Non-pigmented ciliary epithelial cell (primary cell): Measurements from ENCODE around the gene IRAG1.

Experiments used
- DNase-seq: peaks from one replicate; pipeline ENCODE4 v3.0.0-alpha.2; 2010; ENCODE audit warnings: low read depth

Gene IRAG1

DNA sequence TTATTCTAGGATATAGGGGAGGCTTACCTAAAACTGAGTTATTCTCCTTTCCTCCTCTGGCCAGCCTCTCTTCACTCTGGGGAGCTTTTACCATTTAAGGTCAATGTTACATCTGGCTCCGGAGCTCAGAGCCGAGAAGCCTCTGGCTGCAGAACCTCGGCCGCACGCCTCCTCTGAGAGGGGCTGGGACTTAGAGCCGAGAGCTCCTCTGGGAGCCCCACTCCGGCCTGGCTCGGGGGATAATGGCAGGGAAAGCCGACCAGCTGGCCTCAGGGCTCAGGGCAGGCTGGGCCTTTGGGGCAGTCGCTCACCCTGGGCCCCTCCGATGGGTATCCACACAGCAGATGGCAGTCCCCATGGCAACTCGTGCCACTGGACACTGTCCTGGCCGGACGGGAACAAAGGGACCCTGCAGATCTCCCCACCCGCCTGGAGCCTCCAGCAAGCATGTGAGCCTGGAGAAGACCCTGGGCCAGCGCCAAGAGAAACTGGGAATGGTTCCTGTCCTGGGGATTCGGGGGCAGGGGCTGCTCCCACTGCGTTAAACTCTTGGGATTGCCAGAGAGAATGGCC is at the start of gene IRAG1:
TSS of gene IRAG1 (minus strand) at position 247 of the 573 bp plus-strand sequence. CDS start at position 94, 153 bp downstream.
- no peak for DNase-seq

DNA sequence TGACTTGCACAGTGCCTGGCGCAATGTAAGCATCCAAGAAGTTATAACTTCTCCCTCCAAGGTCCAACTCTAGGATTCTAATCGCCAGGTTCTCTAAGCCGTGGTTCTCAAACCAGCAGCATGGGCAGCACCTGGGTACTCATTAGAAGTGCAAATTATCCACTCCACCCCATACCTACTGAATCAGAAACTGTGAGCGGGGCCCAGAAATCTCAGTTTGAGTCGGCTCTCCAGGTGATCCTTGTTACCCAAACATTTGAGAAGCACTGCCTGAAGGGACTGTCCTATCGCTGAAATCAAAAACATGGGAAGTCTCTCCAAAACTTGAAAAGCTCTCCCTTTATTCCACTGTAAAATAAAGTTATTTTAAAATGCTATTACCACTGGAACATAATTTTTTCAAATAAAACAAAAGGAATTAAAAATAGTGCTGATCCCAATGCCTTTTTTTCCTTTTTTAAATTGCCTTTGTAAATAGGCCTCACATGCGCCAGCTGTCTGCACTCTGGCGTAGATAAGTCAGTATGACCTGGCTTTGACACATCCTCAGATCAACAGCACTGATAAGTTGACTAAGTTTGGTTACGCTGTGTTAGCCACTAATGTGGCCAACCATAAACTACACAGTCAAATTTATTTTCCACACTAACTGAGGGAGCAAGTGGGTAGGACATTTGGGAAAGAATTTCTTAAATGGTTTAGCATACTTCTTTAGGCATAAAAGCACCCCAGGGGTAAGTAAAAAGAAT is 49.1 kb upstream of the IRAG1 start:
- peak; percentile 64 for DNase-seq

- peak; percentile 80 for DNase-seq
These were observed 42.2 kb upstream of the IRAG1 start for GRCh38 chr11:10735481-10736475.

DNA sequence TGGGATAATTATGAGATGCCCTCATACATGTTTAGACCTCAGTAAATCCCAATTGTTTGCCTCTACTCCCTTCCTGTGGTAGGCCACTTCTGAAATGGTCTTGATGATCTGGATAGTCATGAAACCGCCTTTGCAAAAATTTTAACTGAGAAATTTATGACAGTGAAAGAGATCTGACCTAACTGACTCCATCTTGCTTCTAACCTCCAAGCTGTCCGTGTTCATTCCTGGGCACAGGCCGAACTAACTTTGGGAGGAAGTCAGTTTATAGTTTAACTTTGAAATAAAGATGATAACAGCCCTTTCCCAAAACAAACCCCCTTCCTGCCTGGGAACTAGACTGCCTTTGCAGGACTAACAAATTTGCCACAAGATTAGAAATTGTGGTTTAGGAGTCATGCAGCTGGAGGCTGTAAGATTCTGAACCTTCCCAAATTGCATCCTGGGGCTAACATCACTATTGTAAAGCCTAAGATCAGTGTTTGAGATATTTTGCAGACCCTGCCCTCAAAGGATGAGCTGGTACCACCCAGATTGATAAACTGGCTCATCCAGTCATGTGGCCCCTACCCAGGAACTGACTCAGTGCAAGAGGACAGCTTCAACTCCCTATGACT is 37.6 kb upstream of the IRAG1 start:
- DNase-seq, result no peak

DNA sequence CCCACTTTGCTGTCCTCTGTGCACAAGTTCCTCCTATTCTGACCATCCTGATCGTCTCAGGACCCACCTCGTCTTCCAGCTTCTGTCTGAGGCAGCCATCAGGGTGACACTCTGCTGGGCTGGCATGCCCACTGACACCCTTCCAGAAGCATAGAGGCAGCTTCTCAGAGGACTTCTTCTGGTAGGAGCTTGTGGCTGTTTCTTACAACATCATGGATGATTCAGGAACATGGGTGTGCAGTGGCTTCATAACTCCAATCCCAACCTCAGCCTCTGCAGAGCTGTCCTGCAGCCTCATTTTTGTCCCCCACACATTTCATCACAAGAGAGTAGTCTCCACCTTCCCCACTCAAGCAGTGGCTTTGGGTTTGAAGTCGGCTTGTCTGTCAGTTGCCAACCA is 36.6 kb upstream of the IRAG1 start:
- no peak for DNase-seq

- DNase-seq, result no peak
These were observed 35.4 kb upstream of the IRAG1 start for GRCh38 chr11:10728789-10729472.

- DNase-seq, result no peak
These were observed 34.6 kb upstream of the IRAG1 start for GRCh38 chr11:10728154-10728553.

DNA sequence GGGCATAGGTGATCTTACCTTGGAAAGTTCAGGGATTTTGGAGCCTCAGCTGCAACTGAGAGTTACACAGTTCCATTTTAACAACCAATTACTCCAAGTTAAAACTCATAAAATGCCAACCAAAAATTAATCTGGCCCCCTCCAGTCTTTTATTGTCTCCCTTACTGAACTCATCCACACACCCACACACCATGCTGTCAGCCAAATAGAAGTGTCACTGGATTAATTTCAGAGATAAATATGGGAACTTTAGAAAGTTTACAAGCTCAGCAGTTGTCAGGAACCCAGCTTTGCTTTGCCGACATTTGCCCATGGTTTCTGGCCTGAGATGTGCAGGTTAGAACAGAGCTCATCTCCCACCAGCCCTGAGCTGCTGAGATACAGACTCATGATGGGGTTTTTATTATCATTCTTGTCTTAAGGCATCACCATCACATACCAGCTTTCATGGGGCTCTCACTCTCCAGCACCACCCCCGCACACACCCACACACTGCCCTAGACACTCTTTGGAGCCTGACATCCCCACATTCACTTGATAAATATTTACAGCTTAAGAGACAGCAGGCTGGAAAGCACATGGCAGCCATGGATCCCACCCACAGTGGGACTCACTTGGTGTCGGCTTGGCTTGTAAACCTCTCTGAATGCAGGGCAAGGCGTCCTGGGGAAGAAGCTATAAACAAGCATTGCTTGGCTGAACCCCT is 33.7 kb upstream of the IRAG1 start:
- DNase-seq, result no peak

GRCh38 chr11:10725907-10726253 is 32.3 kb upstream of the IRAG1 start:
- no peak for DNase-seq

DNA sequence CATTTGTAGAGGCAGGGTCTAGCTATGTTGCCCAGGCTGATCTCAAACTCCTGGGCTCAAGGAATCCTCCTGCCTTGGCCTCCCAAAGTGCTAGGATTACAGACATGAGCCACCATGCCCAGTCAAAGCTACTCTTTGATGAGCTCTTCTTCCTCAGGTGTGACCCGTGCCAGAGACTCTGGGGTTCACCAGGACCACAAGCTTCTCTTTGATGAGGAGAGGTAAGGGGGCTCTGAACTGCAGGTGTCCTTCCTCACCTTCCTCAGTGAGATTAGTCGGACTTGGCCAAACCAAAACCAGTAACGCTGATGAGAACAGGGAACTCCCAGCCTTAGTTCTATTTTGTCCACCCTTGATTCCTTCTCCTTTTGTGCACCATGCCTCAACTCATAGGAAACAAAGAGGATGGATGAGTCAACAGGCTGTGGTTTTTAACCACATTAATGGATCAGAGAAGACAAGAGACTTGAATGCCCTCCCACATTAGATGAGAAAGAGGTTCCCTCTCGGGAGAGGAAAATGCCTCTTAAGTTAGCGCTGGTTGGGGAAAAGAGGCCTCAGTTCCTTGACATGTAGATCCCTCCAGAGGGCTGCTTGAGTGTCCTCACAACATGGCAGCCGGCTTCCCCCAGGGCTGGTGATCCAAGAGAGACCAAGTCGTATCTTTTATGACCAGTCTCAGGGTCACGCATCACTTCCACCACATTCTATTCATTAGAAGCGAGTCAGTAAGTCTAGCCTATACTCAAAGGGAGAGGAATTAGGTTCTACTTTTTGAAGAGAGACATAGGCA is 31.8 kb upstream of the IRAG1 start:
- peak; percentile 89 for DNase-seq

DNA sequence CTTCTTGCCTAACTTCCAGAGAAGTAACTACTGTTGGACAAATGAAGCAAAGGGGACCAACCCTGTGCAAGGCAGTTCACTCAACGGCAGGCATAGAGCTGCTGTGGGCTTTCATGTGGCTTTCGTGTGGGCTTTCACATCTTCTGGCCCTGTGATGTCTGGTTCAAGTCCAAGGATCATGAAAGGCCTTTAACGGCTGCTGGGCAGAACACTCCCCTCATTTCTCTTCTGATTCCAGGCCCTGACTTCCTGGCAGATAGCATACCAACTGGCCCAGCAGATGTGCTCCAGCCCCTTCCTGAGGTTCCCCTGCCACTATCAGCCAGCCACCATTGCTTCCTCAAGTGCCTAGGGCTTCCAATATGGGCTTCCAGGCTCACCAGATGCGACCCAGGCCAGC is 28.8 kb upstream of the IRAG1 start:
- DNase-seq, result no peak

DNA sequence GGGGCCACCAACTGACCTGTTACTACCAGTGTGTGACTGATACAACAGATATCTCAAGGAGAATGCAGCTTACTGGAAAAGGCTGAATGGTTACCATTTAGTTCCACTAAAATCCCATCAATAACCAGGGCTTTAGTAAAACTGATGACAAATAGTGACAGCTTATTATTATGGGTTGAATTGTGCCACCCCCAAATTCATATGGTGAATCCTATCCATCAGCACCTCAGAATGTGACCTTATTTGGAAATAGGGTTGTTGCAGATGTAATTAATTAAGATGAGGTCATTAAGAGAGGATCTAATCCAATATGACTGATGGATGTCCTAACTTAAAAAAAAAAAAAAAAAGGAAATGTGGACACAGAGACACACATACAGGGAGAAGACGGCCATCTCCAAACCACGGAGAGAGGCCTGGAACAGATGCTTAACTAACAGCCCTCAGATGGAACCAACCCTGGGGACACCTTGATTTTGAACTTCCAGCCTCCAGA is 27.4 kb upstream of the IRAG1 start:
- no peak for DNase-seq

GRCh38 chr11:10719616-10720015 is 26.1 kb upstream of the IRAG1 start:
- DNase-seq, result no peak

GRCh38 chr11:10716543-10717259 is 23.1 kb upstream of the IRAG1 start:
- no peak for DNase-seq

DNA sequence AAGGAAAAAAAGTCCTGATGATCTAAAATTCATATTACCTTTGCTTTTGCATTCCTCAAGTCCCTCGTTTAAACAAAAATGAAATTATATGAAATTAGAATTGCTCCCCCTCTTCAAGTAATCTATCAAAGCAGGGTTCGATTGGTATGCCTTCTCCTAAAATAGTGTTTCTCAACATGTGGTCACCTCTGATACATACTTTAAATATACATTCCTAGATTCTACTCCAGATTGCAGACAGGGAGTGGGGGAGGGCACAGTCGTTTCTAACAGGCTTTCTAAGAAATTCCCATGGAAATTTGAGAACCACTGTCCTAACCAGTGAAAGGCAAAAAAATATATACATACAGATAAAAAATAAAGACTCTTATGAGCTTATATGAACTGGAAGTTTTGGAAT is 22.6 kb upstream of the IRAG1 start:
- no peak for DNase-seq

DNA sequence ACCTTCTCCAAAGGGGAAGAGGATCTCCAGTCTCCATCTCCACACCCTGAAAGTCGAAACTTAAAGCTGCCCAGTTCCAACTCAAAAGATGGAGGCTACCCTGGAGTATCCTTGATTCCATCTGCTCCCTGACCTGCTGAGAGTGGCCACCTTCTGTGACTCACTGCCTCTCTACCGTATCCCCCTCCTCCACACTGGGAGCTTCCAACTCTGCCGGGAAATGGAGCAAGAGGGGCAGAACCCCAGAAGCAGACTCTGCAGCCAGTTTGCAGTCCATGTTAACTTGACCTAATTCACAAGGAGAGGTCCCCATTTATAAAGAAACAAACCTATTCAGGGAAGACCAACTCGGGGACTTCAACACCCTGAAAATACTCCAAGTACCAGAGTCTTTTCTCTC is 22.0 kb upstream of the IRAG1 start:
- no peak for DNase-seq

DNA sequence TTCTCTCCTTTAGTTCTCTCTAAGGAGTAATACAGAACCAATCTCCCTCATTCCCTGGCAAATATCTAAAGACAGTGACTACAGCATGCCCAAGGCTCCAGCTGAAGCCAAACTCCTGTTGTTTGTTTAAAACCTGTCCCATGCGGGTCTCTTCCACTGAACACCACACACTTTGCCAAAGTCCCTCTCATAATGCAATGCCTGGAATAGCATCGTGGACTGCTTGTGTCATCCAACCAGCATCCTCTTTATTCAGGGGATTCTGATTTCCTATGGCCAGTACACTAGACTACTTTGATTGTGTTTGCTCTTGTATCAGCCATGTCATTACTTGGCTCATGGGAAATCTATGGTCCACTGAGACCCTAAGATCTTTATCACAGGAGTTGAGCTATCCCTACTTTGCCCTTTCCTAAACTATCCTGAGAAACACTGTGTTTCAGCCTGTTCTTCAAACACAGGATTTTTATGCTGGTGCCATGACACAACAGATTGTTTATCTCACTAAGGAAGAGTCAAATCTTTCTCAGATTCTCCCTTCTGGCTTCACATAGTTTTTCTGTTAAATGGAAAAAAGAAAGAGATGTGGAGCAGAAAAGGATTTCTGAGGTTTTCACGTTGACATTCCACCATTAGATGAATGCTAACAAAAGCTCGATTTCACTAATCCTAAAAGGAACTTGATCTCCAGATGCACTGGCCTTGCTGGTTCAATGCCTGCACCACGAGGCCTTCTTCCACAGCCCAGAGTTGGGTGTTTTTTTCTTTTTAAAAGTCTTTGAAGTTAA is 15.9 kb upstream of the IRAG1 start:
- DNase-seq, result no peak

DNA sequence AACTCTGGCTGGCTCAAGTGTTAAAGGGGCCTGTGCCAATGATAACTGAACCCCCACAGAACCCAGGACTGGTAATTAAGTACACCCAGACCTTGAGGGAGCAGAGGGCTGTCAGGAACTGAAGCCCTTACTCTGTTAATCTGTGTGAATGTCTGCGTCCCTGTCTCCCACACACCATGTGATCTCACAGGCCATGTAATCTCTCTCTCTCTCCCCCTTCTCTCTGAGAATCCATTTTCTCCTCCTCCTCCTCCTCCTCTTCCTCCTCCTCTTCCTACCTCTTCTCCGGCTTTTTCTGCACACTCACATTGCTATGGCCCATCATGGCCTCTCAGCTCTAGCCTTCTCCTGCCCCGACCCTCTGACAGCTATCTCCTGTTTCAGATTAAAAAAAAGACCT is 14.6 kb upstream of the IRAG1 start:
- no peak for DNase-seq

GRCh38 chr11:10701982-10702381 is 8.4 kb upstream of the IRAG1 start:
- DNase-seq, result no peak
